ENCODE measurements around the gene SPDYE1. TPM values are rescaled to one million over a fixed set of nuclear protein-coding genes. Genes with fewer than 3 reads are reported as not detected.

Gene SPDYE1
- total and polyA plus RNA-seq, 2 of the 13 experiments (the other 11 are each of a cell fraction or from before 2014, with no cell fraction given): not detected

GRCh38 chr7:44056681-44057080 lies 59.0 kb downstream of the SPDYE1 start:
- in situ Hi-C loops (cut with HindIII; ENCODE audit: extremely low pct_ligation_motif_present, low pct_unique_long_range_greater_than_20kb): no loop called here
- FAIRE-seq (no peak), DNase-seq (ENCODE audit: low spot score) (no peak), ATAC-seq (no peak)
- no peaks in the 10 kb centered on the region for H3K9me3 ChIP-seq (ENCODE audit: low read length)
- WGBS (ENCODE audit: low lambda C conversion rate): 97% methylated on average over 6 of the region's 7 CpGs
- peaks cover 30 to 64% of the 10 kb centered on the region in 2 experiments for H3K36me3 ChIP-seq (replicated peaks in 1 of 2; ENCODE audit: control insufficient read depth in 1 of 2, insufficient read depth in 2 of 2, low read length in 2 of 2)
- no peak overlapping the region for H3K27ac ChIP-seq (ENCODE audit: extremely low read length, insufficient read depth, low read length)
- ChIA-PET POLR2A (no interaction called here), CTCF (ENCODE audit: low intra/inter-chr PET ratio, low total read pairs) (no interaction called here)
- no peaks in the 10 kb centered on the region for H4K20me1 ChIP-seq (ENCODE audit: insufficient read depth, low read length)
- H3K27me3 ChIP-seq (ENCODE audit: control insufficient read depth in 1 of 2, insufficient read depth in 2 of 2, low read length in 2 of 2): no peaks in the 10 kb centered on the region
- BruUV-seq (replicated peaks): no TSS peak
- H3K4me2 ChIP-seq (ENCODE audit: low read depth, low read length): no peak overlapping the region
- no peak overlapping the region for H3K4me3 ChIP-seq (replicated peaks in 1 of 3; ENCODE audit: insufficient read depth in 1 of 3, low read depth in 2 of 3, low read length in 3 of 3)
- no peaks in the 10 kb centered on the region for H3K4me1 ChIP-seq (ENCODE audit: insufficient read depth, low read length)
- H3K9ac ChIP-seq (ENCODE audit: insufficient read depth, low read depth, low read length): no peak overlapping the region
- intact Hi-C loops (cut with micrococcal nuclease; ENCODE audit: unreplicated experiment): no loop called here
- H2AFZ ChIP-seq (ENCODE audit: low read length): no peak overlapping the region
- TF ChIP-seq KAT7 (CRISPR knock-in tag; IDR thresholded peaks at IDR 0.05; ENCODE audit: borderline replicate concordance) (no peak), TCF7L2 (IDR thresholded peaks at IDR 0.05; ENCODE audit: low read depth, low read length) (no peak), ZSCAN22 (CRISPR knock-in tag; IDR thresholded peaks at IDR 0.05) (no peak), PAXIP1 (CRISPR knock-in tag; conservative IDR thresholded peaks at IDR 0.05) (no peak), SAFB2 (CRISPR knock-in tag; IDR thresholded peaks at IDR 0.05; ENCODE audit: borderline replicate concordance, low read depth) (no peak), ZFYVE20 (CRISPR knock-in tag; IDR thresholded peaks at IDR 0.05; ENCODE audit: borderline replicate concordance, low read depth) (no peak), MBD4 (IDR thresholded peaks at IDR 0.05; ENCODE audit: borderline replicate concordance, low read length) (no peak)
- H3K79me2 ChIP-seq (ENCODE audit: insufficient read depth, low read length): no peaks in the 10 kb centered on the region
